K562 (cell line): ENCODE measurements around the gene HPCAL1. TPM values are rescaled to one million over a fixed set of nuclear protein-coding genes. Genes with fewer than 3 reads are reported as not detected.
A peak's percentile ranks its signal among the peaks of the same experiment; 100 is the strongest.

Experiments used
- CTCF ChIP-seq, 3 experiments: IDR thresholded peaks in 2 of 3; conservative IDR thresholded peaks in 1 of 3; 2 replicates each; pipeline ENCODE4 v1.5.1; 2011 to 2012; ENCODE audit warnings: low read length in 3 of 3, mild to moderate bottlenecking in 3 of 3, control low read depth in 2 of 3, improper control_type of control experiment in 1 of 3, inconsistent platforms in 1 of 3, low read depth in 1 of 3, mixed read lengths in 1 of 3, moderate library complexity in 1 of 3; ENCODE audit not compliant: insufficient read depth in 2 of 3
- CUX1 ChIP-seq: fragments of 200-800 bp; sonication (Bioruptor generic); IDR thresholded peaks from 2 replicates; pipeline ENCODE4 v1.6.1; 2016; ENCODE audit warnings: missing genetic modification characterization, missing compliant biosample characterization
- GABPB1 ChIP-seq: sonication (generic); formaldehyde crosslinking; IDR thresholded peaks from 2 replicates; pipeline ENCODE4 v1.8.0; 2022; ENCODE audit warnings: mild to moderate bottlenecking, missing genetic modification reagents
- KHSRP ChIP-seq: fragments of 450-650 bp; IDR thresholded peaks from 2 replicates; pipeline ENCODE4 v1.6.1; 2017
- MAX ChIP-seq: sonication (generic); formaldehyde crosslinking; IDR thresholded peaks from 2 replicates; pipeline ENCODE4 v1.9.0; 2022; ENCODE audit warnings: mild to moderate bottlenecking, missing genetic modification reagents
- NCOA4 ChIP-seq: fragments of 450-650 bp; IDR thresholded peaks from 2 replicates; pipeline ENCODE4 v1.6.1; 2018; ENCODE audit warnings: mild to moderate bottlenecking; ENCODE audit not compliant: partially characterized antibody
- NFATC3 ChIP-seq: fragments of 450-650 bp; IDR thresholded peaks from 2 replicates; pipeline ENCODE4 v1.6.1; 2017; ENCODE audit warnings: mild to moderate bottlenecking
- NFE2 ChIP-seq: IDR thresholded peaks from 2 replicates; pipeline ENCODE4 v1.6.1; 2014; ENCODE audit warnings: antibody characterized with exemption, low read depth
- OTX1 ChIP-seq: fragments of 450-650 bp; formaldehyde crosslinking; IDR thresholded peaks from 2 replicates; pipeline ENCODE4 v1.4.0; 2022; ENCODE audit warnings: mild to moderate bottlenecking
- PCBP1 ChIP-seq: fragments of 200-400 bp; formaldehyde crosslinking; IDR thresholded peaks from 2 replicates; pipeline ENCODE4 v1.6.1; 2018; ENCODE audit warnings: mild to moderate bottlenecking, low read depth, low read length; ENCODE audit not compliant: poor library complexity, severe bottlenecking
- POLR2H ChIP-seq: IDR thresholded peaks from 2 replicates; pipeline ENCODE4 v1.6.1; 2016; ENCODE audit warnings: missing genetic modification characterization, low read depth, mild to moderate bottlenecking, control low read depth, missing compliant biosample characterization, moderate library complexity
- SRSF3 ChIP-seq: fragments of 200-400 bp; formaldehyde crosslinking; IDR thresholded peaks from 2 replicates; pipeline ENCODE4 v1.6.1; 2016; ENCODE audit warnings: mild to moderate bottlenecking, low read length, moderate library complexity; ENCODE audit not compliant: insufficient read depth
- TBL1XR1 ChIP-seq, 2 experiments: IDR thresholded peaks; 2 replicates each; pipeline ENCODE4 v1.6.1; 2012; ENCODE audit warnings: improper control_type of control experiment in 2 of 2, low read length in 2 of 2, mild to moderate bottlenecking in 1 of 2
- ZMIZ1 ChIP-seq, 2 experiments: fragments of 150-350 bp in 1 of 2; IDR thresholded peaks; 2 replicates each; pipeline ENCODE4 v1.6.1; 2012 to 2016; ENCODE audit warnings: low read depth in 2 of 2, low read length in 2 of 2, mild to moderate bottlenecking in 1 of 2, moderate library complexity in 1 of 2
- ZNF766 ChIP-seq: fragments of 200-800 bp; sonication (Bioruptor generic); conservative IDR thresholded peaks from 2 replicates; pipeline ENCODE4 v1.6.1; 2016; ENCODE audit warnings: missing genetic modification characterization, missing compliant biosample characterization
- polyA plus RNA-seq, 8 experiments: library from polyadenylated mRNA; depleted of rRNA in 4 of 8; stranded (reverse) in 5 of 8; unstranded in 3 of 8; fragments of >200 nt; fragmentation: Nextera tagmentation in 2 of 8; fragmentation: Illumina TruSeq in 1 of 8; extraction: Ambion mirVana in 2 of 8; extraction: Trizol in 1 of 8; gene quantifications; 2 replicates each; pipeline versions ENCODE4 v1.2.1 to v1.2.3, GENCODE V29; 2011 to 2014; ENCODE audit warnings: inconsistent platforms in 1 of 8, missing spikeins in 1 of 8
- total RNA-seq, 7 experiments: library from RNA; depleted of rRNA in 6 of 7; stranded (reverse); fragments of >200 nt in 6 of 7; fragmentation: Illumina TruSeq in 2 of 7; extraction: Trizol in 2 of 7; gene quantifications; 2 replicates each; pipeline versions ENCODE4 v1.2.1 to v1.2.3, GENCODE V29; 2011 to 2021; ENCODE audit warnings: low replicate concordance in 1 of 7

Gene HPCAL1
- total and polyA plus RNA-seq, 9 of the 15 experiments (the other 6 are each of a cell fraction or from before 2014, with no cell fraction given): 2.7 to 65.5 (median 23.9) TPM

GRCh38 chr2:10283106-10284062 lies 19.3 kb upstream of the HPCAL1 start (continued):
- peak; percentile 72; the same call in 1 of the 2 replicates for TF ChIP-seq CUX1 (CRISPR knock-in tag)
- TF ChIP-seq NFE2: peak; percentile 60
- no peak for TF ChIP-seq POLR2H (tag)
- no peak for TF ChIP-seq MAX (CRISPR knock-in tag)
- no peak for TF ChIP-seq SRSF3
- no peak for TF ChIP-seq OTX1 (CRISPR knock-in tag)
- TF ChIP-seq KHSRP: no peak
- no peak; a peak in 1 of 4 replicates for TF ChIP-seq ZMIZ1 (IDR thresholded peaks at IDR 0.05; ENCODE audit: low read depth in 2 of 2, low read length in 2 of 2)
- TF ChIP-seq CTCF (IDR thresholded peaks at IDR 0.05 in 2 of 3, conservative IDR thresholded peaks at IDR 0.05 in 1 of 3; ENCODE audit: insufficient read depth in 2 of 3, low read depth in 1 of 3, low read length in 3 of 3): peak in 1 of 3 experiments; percentile 3; a peak in 1 of 6 replicates
- no peak for TF ChIP-seq GABPB1 (CRISPR knock-in tag)
- peak; percentile 24; the same call in 1 of the 2 replicates for TF ChIP-seq ZNF766 (CRISPR knock-in tag)
- no peak for TF ChIP-seq NFATC3
- TF ChIP-seq NCOA4: no peak
- no peak for TF ChIP-seq PCBP1
- no peak for TF ChIP-seq TBL1XR1 (IDR thresholded peaks at IDR 0.05; ENCODE audit: low read length in 2 of 2)
